ENCODE results near the gene UST.
A peak's percentile ranks its signal among the peaks of the same experiment; 100 is the strongest.

The UST gene, protein sequence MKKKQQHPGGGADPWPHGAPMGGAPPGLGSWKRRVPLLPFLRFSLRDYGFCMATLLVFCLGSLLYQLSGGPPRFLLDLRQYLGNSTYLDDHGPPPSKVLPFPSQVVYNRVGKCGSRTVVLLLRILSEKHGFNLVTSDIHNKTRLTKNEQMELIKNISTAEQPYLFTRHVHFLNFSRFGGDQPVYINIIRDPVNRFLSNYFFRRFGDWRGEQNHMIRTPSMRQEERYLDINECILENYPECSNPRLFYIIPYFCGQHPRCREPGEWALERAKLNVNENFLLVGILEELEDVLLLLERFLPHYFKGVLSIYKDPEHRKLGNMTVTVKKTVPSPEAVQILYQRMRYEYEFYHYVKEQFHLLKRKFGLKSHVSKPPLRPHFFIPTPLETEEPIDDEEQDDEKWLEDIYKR

DNA sequence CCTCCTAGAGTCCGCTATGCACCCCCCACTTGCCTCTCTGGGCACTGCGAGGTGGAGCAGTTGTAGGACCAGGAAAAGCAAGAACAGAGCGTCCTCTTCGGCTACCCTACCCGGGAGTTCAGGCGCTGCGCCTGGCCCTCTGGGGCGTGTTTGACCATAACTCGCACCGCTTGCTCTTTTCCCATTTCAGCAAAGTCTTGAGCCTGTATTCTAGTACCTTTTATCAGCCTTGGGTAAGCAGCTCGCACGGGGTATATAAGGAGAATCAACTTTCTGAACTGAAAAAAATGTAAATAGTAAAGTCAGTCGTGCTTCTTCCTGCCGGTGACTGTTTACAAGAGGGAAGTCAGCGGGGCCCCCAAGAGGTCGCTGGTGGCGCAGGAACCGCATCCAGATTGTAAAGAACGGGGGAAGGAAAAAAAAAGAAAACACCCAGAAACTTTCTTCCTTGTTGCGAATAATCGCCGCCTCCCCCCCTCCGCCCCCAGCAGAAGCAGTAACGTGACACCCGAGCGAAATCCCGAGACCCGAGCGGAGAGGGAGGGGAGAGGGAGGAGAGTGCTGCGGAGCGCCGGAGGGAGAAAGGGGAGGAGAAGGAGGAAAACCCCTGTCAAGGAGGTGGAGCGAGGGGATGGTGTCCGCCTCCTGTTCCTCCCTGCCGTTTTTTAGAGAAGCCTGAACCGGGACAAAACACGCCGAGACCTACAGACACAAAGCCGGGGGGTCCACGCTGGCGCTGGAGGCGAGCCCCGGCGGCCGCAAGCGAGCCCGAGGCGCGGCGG is at the start of gene UST:
Gene UST, plus strand, starts transcription at position 668 of the 782 bp plus-strand sequence. CDS start 401 bp downstream, outside the sequence.
- TF ChIP-seq, protein P1, sequence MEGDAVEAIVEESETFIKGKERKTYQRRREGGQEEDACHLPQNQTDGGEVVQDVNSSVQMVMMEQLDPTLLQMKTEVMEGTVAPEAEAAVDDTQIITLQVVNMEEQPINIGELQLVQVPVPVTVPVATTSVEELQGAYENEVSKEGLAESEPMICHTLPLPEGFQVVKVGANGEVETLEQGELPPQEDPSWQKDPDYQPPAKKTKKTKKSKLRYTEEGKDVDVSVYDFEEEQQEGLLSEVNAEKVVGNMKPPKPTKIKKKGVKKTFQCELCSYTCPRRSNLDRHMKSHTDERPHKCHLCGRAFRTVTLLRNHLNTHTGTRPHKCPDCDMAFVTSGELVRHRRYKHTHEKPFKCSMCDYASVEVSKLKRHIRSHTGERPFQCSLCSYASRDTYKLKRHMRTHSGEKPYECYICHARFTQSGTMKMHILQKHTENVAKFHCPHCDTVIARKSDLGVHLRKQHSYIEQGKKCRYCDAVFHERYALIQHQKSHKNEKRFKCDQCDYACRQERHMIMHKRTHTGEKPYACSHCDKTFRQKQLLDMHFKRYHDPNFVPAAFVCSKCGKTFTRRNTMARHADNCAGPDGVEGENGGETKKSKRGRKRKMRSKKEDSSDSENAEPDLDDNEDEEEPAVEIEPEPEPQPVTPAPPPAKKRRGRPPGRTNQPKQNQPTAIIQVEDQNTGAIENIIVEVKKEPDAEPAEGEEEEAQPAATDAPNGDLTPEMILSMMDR (IDR thresholded peaks at IDR 0.05; ENCODE audit: low read depth, low read length, missing control alignments): peak; percentile 50
- H3K4me3 ChIP-seq (ENCODE audit: low read depth, low read length): peak within 1 kb of the TSS; percentile 73
- DNase-seq (ENCODE audit: low read depth): no peak

DNA sequence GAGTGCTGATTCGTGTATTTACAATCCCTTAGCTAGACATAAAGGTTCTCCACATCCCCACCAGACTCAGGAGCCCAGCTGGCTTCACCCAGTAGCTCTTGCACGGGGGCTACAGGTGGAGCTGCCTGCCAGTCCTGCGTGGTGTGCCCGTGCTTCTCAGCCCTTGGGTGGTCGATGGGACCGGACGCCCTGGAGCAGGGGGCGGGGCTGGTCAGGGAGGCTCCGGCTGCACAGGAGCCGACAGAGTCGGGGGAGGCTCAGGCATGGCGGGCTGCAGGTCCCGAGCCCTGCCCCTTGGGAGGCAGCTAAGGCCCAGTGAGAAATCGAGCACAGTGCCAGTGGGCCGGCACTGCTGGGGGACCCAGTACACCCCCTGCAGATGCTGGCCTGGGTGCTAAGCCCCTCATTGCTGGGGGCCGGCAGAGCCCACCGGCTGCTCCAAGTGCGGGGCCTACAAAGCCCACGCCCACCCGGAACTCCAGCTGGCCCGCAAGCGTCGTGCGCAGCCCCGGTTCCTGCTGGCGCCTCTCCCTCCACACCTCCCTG is 48.9 kb upstream of the UST start:
- H3K4me3 ChIP-seq (ENCODE audit: low read depth, low read length): no peak overlapping the region
- DNase-seq (ENCODE audit: low read depth): no peak
- TF ChIP-seq, protein P1 (IDR thresholded peaks at IDR 0.05; ENCODE audit: low read depth, low read length, missing control alignments): no peak

DNA sequence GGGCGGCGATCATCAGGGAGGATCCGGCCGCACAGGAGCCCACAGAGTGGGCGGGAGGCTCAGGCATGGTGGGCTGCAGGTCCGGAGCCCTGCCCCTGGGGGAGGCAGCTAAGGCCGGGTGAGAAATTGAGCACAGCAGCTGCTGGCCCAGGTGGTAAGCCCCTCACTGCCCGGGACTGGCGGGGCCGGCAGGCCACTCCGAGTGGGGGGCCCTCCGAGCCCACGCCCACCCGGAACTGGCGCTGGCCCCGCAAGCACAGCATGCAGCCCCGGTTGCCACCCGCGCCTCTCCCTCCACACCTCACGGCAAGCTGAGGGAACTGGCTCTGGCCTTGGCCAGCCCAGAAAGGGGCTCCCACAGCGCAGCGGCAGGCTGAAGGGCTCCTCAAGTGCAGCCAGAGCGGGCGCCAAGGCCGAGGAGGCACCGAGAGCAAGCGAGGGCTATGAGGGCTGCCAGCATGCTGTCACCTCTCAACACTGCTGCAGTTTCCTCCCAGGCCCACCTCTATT is 48.1 kb upstream of the UST start:
- TF ChIP-seq, protein P1 (IDR thresholded peaks at IDR 0.05; ENCODE audit: low read depth, low read length, missing control alignments): no peak
- no peak overlapping the region for H3K4me3 ChIP-seq (ENCODE audit: low read depth, low read length)
- DNase-seq (ENCODE audit: low read depth): no peak

DNA sequence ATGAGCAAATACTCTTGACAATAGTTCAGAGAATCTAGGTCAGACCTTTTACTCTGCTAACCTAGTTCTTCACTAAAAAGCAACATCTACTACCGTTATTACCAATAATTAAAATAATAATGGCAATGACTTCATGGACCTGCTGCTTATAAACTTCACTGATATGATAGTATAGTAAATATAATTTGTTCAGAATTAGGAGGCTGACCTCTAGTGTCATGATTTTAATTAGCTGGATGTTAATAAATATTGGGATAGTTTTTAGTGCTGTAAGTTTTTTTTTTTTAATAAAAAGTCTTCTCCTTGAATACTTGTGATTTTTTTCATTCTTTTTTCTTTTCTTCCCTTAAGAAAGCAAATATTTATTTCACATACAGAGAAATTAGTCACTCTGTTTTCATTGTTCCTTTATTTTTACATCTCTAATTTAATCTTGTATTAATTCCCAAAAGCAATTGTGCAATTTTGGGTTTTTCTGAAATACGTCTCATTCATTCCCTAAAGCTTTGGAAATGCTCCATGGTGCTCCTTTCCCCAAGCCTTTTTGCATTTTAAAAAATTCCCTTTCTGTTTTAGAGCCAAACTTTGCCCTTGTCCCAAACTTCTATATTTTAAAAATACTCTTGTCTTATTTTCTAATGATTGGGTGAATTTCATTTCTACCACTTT is 46.6 kb upstream of the UST start:
- no peak for DNase-seq (ENCODE audit: low read depth)
- TF ChIP-seq, protein P1 (IDR thresholded peaks at IDR 0.05; ENCODE audit: low read depth, low read length, missing control alignments): no peak
- H3K4me3 ChIP-seq (ENCODE audit: low read depth, low read length): peak overlapping the region; percentile 42; the same call in 1 of the 2 replicates

DNA sequence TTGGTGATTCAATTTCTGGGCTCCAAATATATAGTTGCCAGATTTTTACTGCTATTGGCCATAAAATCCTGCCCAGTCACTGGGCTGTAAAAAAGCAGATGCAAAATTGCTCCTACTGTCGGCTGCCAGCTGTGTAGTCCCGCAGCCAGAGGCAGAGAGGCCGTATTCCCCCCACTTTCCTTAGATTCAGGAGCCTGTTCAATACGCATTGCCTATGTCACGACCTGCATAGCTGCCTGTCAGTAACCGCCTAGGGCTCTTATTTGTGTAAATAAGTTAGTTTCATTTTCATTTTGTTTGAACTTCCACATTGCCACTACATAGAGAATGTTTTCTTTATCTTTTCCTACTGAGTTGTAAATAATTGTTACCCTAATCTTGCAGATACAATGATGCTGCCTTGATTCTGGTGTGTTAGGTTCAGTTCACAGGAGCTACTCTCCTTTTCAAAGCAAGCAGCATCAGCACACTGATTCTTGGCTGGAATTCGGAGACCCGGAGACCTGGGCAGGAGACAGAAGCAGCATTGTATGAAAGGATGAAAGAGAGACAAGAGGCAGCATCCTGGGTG is 46.0 kb upstream of the UST start:
- peak overlapping the region; percentile 42 for H3K4me3 ChIP-seq (ENCODE audit: low read depth, low read length)
- no peak for DNase-seq (ENCODE audit: low read depth)
- TF ChIP-seq, protein P1 (IDR thresholded peaks at IDR 0.05; ENCODE audit: low read depth, low read length, missing control alignments): no peak

DNA sequence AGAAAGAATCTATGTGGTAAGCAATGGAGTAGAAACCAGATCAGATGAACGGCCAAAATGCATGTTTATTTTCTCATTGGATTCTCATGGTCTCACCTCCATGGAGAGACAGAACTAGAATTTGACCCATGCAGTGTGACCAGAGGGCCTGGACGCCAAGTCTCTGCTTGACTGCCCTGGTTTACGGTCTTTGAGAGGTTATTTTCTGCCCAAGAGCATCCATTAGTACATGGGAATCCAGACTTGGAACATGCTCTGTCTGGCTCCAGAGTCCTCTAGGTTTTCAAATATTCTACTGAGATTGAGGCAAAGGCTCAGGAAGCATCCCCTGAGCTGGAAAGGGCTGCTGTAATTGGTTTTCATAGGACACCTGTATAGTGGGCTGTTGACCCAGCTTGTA is 45.5 kb upstream of the UST start:
- no peak overlapping the region for H3K4me3 ChIP-seq (ENCODE audit: low read depth, low read length)

More for the DNA sequence above, 45.5 kb upstream of the UST start:
- no peak for DNase-seq (ENCODE audit: low read depth)
- TF ChIP-seq, protein P1 (IDR thresholded peaks at IDR 0.05; ENCODE audit: low read depth, low read length, missing control alignments): no peak
